NCI-H1694 (cell line): ENCODE measurements around the gene MAP7D2.
"Not testable (repeated sequence)": the region's sequence is repeated elsewhere in the genome, so short reads cannot be mapped to it uniquely, and the experiment has no call there.

Experiments
- DNase-seq: peaks from one replicate; lab custom pipeline; 2025; lab: John Stamatoyannopoulos, UW

The MAP7D2 gene

DNA sequence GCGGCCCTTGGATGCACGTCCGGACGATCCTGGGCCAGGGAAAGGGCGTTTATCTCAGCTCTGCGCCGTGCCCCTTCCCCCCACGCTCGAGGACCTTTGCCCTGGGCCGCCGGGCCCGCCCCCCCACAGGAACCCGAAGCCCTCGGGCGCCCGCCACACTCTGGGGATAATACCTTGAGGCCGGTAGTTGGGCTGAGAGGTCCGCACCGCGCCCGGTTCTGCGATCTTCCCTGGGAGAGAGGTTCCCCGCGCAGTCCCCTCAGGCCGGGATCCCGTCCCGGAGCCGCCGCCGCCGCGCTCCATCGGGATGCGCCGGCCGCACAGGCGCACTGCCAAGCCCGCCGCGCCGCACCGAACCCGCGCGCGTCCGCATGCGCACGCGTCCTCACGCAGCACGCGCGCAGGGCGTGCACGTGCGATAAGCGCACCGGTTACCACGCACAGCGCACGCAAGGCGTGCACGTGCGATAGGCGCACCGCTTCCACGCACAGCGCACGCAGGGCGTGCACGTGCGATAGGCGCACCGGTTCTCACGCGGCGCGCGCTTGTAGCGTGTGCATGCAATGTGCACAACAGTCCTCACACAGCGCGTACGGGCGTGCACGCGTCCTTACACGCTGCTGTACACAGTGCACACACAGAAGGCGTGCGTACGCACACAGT, at the start of gene MAP7D2:
Gene MAP7D2, minus strand, starts transcription at position 331 of the 664 bp plus-strand sequence. Its CDS starts 28 bp downstream, at position 303.
- no peak for DNase-seq

DNA sequence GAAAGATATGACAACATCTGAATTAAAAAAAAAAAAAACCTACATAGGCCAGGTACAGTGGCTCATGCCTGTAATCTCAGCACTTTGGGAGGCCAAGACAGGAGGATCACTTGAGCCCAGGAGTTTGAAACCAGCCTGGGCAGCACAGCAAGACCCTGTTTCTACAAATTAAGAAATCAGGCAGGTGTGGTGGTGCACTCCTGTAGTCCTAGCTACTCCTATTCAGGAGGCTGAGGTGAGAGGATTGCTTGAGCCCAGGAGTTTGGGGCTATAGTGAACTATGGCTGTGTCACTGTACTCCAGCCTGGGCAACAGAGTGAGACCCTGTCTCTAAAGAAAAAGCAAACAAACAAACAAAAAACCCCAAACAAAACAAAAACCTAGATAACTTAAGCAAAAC, 45.8 kb upstream of the MAP7D2 start:
- not testable (repeated sequence) for DNase-seq

DNA sequence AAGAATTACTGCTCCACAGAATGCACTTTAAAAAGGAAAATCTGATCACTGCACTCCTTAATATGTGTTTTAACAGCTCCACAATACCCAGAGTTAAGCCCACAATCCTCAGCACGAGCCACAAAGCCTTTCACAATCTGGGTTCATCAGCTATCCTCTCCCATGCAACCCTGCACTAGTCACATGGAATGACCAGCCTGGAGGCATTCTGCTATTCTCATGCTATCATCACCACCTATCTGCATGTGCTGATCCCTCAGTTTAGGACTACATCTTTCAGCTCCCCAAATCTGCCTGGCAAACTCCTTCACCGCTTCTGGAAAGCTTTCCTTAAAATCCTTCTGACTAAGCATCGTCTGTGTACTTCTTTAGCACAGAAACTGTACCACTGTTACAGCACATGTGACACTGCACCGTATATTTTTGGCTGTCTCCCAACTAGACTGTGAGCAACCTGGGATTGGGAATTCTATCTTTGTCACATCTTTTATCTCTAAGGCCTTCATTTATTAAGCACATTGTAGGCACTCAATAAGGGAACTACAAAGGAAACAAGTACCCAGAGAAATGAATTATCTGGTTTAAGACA, 43.2 kb upstream of the MAP7D2 start:
- no peak for DNase-seq

DNA sequence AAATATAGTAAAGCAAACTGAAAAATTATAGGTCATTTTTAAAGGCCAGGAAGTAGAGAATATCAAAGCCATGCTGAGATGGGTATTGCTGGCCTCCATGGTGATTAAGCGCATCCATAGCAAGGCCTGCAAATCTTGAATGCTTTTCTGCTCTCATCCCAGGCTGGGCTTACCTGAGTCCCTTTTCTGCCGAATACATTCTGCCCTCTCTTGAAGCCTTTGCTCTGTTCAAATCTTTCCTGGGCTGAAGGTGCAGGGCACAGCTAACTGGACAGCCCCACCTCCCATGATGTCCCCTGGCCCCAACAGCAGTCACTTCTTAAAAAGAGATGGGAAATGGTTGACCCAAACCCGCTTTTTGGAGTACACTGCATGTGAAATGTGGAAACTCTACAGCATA, 35.0 kb upstream of the MAP7D2 start:
- no peak for DNase-seq

DNA sequence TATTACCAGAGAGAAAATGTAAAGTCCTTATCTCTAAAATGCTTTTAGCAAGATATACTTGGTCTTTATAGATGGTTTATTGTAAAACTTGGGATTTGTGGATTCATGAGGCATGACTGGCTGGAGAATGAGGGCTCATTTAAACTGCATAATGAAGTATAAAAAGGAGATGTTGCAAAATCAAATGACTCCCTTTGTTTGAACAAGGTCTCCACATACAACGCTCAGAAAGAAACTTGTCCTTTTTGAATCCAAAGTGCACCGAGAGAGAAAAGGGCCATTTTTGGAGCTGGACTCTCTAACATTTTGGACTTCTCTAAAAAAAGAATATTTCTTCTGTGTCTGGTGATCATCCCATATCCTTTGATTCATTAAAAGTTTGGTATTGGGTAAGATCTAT, 32.6 kb upstream of the MAP7D2 start:
- no peak for DNase-seq

GRCh38 chrX:20147561-20147960, 30.9 kb upstream of the MAP7D2 start:
- DNase-seq, result no peak

DNA sequence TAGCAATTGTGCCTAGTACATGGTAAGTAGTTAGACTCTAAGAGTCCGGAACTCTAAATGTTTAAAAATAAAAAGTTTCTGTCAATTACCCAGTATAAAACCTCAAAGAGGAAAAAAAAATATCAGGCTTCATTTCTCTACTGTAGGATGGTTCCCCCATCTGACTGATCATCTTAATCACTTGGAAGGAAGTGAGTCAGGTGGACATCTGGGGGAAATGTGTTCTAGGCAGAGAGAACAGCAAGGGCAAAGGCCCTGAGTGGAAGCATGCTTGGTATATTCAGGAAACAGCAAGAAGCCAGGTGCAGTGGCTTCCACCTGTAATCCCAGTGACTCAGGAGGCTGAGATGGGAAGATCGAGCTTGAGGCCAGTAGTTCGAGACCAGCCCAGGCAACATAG, 27.8 kb upstream of the MAP7D2 start:
- DNase-seq, result no peak

DNA sequence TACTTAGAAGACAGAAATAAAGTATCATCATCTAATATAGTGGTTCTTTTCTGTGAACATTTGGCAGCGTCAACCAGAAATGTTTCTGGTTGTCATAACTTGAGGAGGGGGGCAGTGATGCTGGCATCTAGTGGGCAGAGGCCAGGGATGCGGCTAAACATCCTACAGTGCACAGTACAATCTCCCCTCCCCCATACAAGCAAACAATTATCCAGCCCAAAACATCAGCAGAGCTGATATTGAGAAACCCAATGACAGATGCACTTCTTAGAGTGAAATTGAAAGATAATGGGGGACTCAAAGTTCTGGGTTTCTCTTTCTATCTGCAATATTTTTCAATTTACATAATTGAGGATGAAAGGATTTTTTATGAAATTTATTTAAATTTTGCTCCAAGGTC, 26.9 kb upstream of the MAP7D2 start:
- no peak for DNase-seq

- DNase-seq, result no peak
Measured at GRCh38 chrX:20143111-20143510, 26.4 kb upstream of the MAP7D2 start.

- peak; percentile 83 for DNase-seq
Measured at GRCh38 chrX:20141281-20142220, 24.8 kb upstream of the MAP7D2 start, which contains the start of gene EIF1AX. EIF1AX (minus strand) TSS chrX:20141838; CDS start chrX:20141640, 198 bp downstream.

DNA sequence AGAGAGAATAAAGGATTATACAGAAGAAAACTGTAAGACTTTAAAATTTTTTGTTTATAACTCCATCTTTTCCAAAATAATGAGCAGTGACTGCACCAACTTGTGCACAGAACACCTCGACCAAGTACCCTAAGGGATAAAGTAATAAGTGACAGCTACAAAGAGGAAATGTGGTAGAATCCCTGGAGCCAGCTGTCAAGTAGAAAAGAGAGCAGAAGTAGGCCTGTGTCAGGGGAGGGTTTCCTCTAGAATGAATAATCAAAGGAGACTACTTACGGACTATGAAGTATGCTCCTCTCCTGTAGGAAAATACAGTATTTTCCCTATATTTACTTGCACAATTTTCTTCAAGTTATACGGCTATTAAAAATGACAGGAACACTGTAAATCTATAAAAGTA, 23.7 kb upstream of the MAP7D2 start:
- no peak for DNase-seq

- DNase-seq, result no peak
Measured at GRCh38 chrX:20139966-20140365, 23.3 kb upstream of the MAP7D2 start.

DNA sequence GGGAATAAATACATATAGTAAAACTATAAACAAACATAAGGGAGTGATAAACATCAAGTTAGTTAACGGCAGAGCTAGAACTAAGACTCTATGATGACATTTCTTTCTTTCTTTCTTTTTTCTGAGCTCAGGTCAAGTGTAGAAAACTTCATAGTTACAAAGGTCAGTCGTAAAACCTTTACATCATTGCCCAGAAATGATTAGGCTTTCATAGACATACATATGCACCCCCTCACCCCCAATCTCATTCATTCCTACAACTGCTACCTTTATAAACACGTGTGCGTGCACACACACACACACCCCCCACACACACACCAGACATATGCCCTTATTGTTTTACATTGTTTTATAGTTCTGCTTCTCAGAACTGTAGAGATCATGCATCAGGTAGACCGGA, 19.2 kb upstream of the MAP7D2 start:
- no peak for DNase-seq

DNA sequence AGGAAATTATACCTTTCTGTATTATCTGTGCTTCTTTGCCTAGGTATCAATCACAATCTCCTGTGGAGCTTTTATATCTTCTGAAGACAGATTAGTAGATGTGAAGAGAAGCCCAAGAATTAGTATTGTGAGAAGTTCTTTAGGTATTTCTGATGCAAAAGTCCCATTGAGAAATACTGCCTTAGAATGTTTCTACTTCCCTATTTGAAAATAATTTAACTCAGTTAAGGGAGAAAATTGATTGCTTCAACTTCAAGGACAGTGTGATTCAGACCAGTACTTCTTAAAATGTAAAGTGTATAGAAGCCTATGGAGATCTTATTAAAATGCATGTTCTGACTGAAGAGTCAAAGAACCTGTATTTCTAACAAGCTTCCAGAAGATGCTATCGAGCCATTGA, 16.0 kb upstream of the MAP7D2 start:
- no peak for DNase-seq

DNA sequence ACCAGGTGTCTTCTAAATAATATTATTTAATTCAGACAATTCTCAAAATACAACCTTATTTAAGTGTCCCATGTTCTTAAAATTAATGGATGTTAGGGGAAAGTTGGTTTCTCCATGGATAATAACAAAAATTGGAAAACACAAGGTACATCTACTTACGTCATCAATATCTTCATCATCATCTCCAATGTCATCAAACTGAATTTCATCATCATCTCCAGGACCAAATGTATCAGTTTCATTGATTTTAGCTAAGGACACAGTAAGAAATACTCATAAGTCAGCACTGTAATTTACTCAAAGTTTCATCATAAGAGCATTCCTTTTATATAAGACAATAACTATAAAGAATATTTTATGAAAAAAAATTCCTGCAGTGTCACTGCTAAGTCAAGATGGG, 13.7 kb upstream of the MAP7D2 start:
- no peak for DNase-seq

DNA sequence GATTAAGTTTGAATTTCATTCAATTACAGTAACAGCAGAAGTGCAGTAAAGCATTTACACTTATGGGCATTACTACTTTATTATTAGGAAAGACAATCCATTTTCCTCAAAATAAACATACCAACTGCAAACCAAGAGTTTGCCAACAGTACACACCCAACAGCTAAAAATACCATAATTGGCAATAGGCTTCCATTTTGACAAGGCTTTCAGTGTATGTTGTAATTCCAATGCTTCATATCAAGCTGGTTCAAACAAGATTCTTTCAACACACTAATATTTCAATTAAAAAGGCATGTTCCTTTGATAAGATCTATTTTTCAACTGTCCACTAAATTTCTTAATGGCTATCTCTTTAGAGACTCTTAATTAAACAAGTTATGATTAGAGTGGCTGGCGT, 12.8 kb upstream of the MAP7D2 start:
- DNase-seq, result no peak

DNA sequence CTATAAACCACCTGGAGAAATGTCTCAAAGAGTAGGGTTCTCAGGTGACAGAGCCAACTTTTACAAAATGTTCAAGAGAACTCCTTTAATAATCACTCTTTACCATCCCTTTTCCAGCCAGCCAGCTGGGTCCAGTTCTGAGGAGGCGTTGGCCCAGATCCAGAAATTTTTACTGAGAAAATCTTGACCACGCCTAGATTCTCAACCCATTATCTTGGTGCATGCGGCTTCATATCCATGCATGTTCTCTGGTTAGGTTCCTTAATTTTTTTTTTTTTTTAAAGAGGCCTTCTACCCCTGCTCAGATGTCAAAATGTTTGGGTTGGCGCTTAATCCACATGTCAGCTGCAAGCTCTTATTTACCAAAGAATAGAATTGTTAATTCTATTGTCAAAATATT, 12.0 kb upstream of the MAP7D2 start:
- no peak for DNase-seq

- DNase-seq, result not testable (repeated sequence)
Measured at GRCh38 chrX:20127440-20127839, 10.7 kb upstream of the MAP7D2 start.

GRCh38 chrX:20126833-20127232, 10.1 kb upstream of the MAP7D2 start:
- not testable (repeated sequence) for DNase-seq

DNA sequence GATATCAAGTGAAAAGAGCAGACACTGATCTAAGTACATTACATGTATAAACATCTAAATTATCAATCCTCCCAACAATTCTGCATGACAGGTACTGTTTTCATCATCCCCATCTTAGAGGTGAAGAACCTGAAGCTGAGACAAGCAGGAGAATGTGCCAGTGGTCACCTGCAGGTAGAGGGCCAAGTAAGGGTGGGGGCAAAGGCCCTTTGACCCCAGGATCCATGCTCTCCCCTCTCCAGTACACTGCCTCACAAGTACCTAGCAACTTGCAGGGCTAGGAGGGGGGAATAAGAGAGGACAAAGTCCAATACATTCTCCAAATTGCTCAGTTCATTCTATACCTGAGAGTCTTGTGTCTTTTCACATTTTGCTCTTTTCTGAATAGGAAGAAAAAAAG, 8.3 kb upstream of the MAP7D2 start:
- no peak for DNase-seq

GRCh38 chrX:20118065-20118824, 1.5 kb upstream of the MAP7D2 start:
- DNase-seq, result no peak

- DNase-seq, result no peak
Measured at GRCh38 chrX:20116087-20116576, 575 bp downstream of the MAP7D2 start.
